ENCODE data around the gene SHOC2. TPM values are rescaled to one million over a fixed set of nuclear protein-coding genes. Genes with fewer than 3 reads are reported as not detected.

The SHOC2 gene
- polyA plus RNA-seq, 1 of the 3 experiments (the other 2 are of a cell fraction), result 6.9 TPM

DNA sequence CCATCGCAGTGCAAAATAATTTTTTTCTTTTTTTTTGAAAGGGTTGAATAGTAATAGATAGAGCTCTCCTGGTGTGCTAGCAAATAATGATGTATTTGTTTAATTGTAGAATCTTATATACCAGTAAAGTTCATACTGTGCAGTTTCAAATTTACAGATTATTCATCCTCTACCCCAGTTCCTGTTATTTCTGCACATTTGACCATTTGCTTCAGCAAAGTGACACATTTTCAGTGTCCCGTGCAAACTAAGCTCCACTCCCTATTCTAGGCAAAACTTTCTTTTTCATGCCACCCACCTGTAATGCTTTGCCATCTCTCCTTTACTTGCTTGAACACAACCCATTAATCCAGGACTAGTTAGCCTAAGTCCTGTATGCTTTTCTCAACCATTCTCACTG lies 43.0 kb downstream of the SHOC2 start:
- H3K27me3 ChIP-seq (ENCODE audit: insufficient read depth), result no peaks in the 10 kb centered on the region
- no peak for DNase-seq
- peaks cover 52% of the 10 kb centered on the region for H4K20me1 ChIP-seq (ENCODE audit: insufficient read depth)
- H3K9me2 ChIP-seq, result no peaks in the 10 kb centered on the region
- TF ChIP-seq MEF2A (IDR thresholded peaks at IDR 0.05; ENCODE audit: borderline replicate concordance, low read depth), result no peak
- TF ChIP-seq RAD21 (IDR thresholded peaks at IDR 0.05; ENCODE audit: low read length), result no peak
- no peak for TF ChIP-seq MXI1 (IDR thresholded peaks at IDR 0.05; ENCODE audit: low read depth, low read length)
- TF ChIP-seq RCOR1 (IDR thresholded peaks at IDR 0.05; ENCODE audit: low read length), result no peak
- no peak for TF ChIP-seq FOXJ3 (CRISPR knock-in tag; IDR thresholded peaks at IDR 0.05)
- no peak for TF ChIP-seq GABPA (IDR thresholded peaks at IDR 0.05; ENCODE audit: low read depth)
- no peak for TF ChIP-seq FOXM1 (IDR thresholded peaks at IDR 0.05; ENCODE audit: low read depth)
- no peak for TF ChIP-seq TCF12 (IDR thresholded peaks at IDR 0.05)
- no peak for TF ChIP-seq EP300 (IDR thresholded peaks at IDR 0.05; ENCODE audit: borderline replicate concordance in 1 of 2, low read depth in 1 of 2, low read length in 1 of 2)
- TF ChIP-seq, protein P1, sequence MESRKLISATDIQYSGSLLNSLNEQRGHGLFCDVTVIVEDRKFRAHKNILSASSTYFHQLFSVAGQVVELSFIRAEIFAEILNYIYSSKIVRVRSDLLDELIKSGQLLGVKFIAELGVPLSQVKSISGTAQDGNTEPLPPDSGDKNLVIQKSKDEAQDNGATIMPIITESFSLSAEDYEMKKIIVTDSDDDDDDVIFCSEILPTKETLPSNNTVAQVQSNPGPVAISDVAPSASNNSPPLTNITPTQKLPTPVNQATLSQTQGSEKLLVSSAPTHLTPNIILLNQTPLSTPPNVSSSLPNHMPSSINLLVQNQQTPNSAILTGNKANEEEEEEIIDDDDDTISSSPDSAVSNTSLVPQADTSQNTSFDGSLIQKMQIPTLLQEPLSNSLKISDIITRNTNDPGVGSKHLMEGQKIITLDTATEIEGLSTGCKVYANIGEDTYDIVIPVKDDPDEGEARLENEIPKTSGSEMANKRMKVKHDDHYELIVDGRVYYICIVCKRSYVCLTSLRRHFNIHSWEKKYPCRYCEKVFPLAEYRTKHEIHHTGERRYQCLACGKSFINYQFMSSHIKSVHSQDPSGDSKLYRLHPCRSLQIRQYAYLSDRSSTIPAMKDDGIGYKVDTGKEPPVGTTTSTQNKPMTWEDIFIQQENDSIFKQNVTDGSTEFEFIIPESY (IDR thresholded peaks at IDR 0.05; ENCODE audit: borderline replicate concordance, low read depth), result no peak
- no peak for TF ChIP-seq FOSL2 (IDR thresholded peaks at IDR 0.05; ENCODE audit: borderline replicate concordance, low read depth)
- TF ChIP-seq GATA2 (CRISPR knock-in tag; IDR thresholded peaks at IDR 0.05), result no peak
- no peak for TF ChIP-seq RFX5 (IDR thresholded peaks at IDR 0.05; ENCODE audit: low read length)
- no peak for TF ChIP-seq SMC3 (IDR thresholded peaks at IDR 0.05; ENCODE audit: low read depth, low read length)
- no peak for TF ChIP-seq ELF1 (IDR thresholded peaks at IDR 0.05)
- TF ChIP-seq, protein P2, sequence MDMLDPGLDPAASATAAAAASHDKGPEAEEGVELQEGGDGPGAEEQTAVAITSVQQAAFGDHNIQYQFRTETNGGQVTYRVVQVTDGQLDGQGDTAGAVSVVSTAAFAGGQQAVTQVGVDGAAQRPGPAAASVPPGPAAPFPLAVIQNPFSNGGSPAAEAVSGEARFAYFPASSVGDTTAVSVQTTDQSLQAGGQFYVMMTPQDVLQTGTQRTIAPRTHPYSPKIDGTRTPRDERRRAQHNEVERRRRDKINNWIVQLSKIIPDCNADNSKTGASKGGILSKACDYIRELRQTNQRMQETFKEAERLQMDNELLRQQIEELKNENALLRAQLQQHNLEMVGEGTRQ (IDR thresholded peaks at IDR 0.05; ENCODE audit: borderline replicate concordance, low read depth, low read length), result no peak
- TF ChIP-seq, protein P3, sequence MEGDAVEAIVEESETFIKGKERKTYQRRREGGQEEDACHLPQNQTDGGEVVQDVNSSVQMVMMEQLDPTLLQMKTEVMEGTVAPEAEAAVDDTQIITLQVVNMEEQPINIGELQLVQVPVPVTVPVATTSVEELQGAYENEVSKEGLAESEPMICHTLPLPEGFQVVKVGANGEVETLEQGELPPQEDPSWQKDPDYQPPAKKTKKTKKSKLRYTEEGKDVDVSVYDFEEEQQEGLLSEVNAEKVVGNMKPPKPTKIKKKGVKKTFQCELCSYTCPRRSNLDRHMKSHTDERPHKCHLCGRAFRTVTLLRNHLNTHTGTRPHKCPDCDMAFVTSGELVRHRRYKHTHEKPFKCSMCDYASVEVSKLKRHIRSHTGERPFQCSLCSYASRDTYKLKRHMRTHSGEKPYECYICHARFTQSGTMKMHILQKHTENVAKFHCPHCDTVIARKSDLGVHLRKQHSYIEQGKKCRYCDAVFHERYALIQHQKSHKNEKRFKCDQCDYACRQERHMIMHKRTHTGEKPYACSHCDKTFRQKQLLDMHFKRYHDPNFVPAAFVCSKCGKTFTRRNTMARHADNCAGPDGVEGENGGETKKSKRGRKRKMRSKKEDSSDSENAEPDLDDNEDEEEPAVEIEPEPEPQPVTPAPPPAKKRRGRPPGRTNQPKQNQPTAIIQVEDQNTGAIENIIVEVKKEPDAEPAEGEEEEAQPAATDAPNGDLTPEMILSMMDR (IDR thresholded peaks at IDR 0.05), result no peak
- TF ChIP-seq, protein P4, sequence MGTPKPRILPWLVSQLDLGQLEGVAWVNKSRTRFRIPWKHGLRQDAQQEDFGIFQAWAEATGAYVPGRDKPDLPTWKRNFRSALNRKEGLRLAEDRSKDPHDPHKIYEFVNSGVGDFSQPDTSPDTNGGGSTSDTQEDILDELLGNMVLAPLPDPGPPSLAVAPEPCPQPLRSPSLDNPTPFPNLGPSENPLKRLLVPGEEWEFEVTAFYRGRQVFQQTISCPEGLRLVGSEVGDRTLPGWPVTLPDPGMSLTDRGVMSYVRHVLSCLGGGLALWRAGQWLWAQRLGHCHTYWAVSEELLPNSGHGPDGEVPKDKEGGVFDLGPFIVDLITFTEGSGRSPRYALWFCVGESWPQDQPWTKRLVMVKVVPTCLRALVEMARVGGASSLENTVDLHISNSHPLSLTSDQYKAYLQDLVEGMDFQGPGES (IDR thresholded peaks at IDR 0.05; ENCODE audit: low read depth, low read length), result no peak
- TF ChIP-seq, protein P5, sequence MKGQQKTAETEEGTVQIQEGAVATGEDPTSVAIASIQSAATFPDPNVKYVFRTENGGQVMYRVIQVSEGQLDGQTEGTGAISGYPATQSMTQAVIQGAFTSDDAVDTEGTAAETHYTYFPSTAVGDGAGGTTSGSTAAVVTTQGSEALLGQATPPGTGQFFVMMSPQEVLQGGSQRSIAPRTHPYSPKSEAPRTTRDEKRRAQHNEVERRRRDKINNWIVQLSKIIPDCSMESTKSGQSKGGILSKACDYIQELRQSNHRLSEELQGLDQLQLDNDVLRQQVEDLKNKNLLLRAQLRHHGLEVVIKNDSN (IDR thresholded peaks at IDR 0.05; ENCODE audit: borderline replicate concordance, low read depth), result no peak
- TF ChIP-seq YY1 (IDR thresholded peaks at IDR 0.05; ENCODE audit: low read depth), result no peak
- ChIA-PET CTCF (interaction anchor here (1.1 to 1.5 kb wide), 2 partner anchors 10 to 113 kb away, joined by 3 read pairs; no protein-coding TSS in a partner anchor), POLR2A (no interaction called here)
- no peaks in the 10 kb centered on the region for H3F3A ChIP-seq (replicated peaks; ENCODE audit: insufficient read depth)
- peaks cover 94% of the 10 kb centered on the region for H3K79me2 ChIP-seq (ENCODE audit: insufficient read depth)
- 92% methylated on average over 2 of the region's 2 CpGs for WGBS (ENCODE audit: low lambda C conversion rate)
- H3K36me3 ChIP-seq (replicated peaks in 1 of 2; ENCODE audit: control insufficient read depth in 1 of 2, insufficient read depth in 2 of 2, low read length in 1 of 2), result peaks cover 11 to 15% of the 10 kb centered on the region in 2 experiments
- H3K9ac ChIP-seq, result no peak overlapping the region
- peaks cover 0 to 11% of the 10 kb centered on the region in 2 experiments; a peak in 2 of 4 replicates for H3K4me1 ChIP-seq (ENCODE audit: control insufficient read depth in 1 of 2, insufficient read depth in 2 of 2, low read depth in 1 of 2, low read length in 1 of 2)
- H3K4me3 ChIP-seq (ENCODE audit: low read depth in 2 of 2, low read length in 1 of 2), result no peak overlapping the region
- no peak overlapping the region for H3K27ac ChIP-seq (ENCODE audit: low read depth in 2 of 2, low read length in 1 of 2)
- H3K9me3 ChIP-seq, result no peaks in the 10 kb centered on the region
- no peak overlapping the region for H3K4me2 ChIP-seq
- no peak overlapping the region for H2AFZ ChIP-seq (ENCODE audit: low read depth)

Measured in SK-N-SH (cell line).